Mononuclear cell (primary cell): ENCODE data around the gene DSN1. TPM values are rescaled to one million over a fixed set of nuclear protein-coding genes. Genes with fewer than 3 reads are reported as not detected.

Experiments
- H3K27me3 ChIP-seq: 2 replicates; pipeline ENCODE4 v1.6.0; 2011; ENCODE audit warnings: low read length, control low read depth; ENCODE audit not compliant: insufficient read depth
- H3K4me1 ChIP-seq: 2 replicates; pipeline ENCODE4 v1.5.1; 2011; ENCODE audit warnings: mild to moderate bottlenecking, low read length, control low read depth; ENCODE audit not compliant: insufficient read depth
- H3K4me3 ChIP-seq: 2 replicates; pipeline ENCODE4 v1.5.1; 2011; ENCODE audit warnings: mild to moderate bottlenecking, low read length, moderate library complexity
- H3K9me3 ChIP-seq: 2 replicates; pipeline ENCODE4 v1.5.1; 2011; ENCODE audit warnings: low read depth, mild to moderate bottlenecking, control low read depth, low read length
- total RNA-seq: library from RNA; depleted of rRNA; stranded (reverse); fragments of >200 nt; gene quantifications from one replicate; pipeline ENCODE4 v1.2.3, GENCODE V29; 2012

Gene DSN1
- total RNA-seq, 1 donor = 10.2 TPM

DNA sequence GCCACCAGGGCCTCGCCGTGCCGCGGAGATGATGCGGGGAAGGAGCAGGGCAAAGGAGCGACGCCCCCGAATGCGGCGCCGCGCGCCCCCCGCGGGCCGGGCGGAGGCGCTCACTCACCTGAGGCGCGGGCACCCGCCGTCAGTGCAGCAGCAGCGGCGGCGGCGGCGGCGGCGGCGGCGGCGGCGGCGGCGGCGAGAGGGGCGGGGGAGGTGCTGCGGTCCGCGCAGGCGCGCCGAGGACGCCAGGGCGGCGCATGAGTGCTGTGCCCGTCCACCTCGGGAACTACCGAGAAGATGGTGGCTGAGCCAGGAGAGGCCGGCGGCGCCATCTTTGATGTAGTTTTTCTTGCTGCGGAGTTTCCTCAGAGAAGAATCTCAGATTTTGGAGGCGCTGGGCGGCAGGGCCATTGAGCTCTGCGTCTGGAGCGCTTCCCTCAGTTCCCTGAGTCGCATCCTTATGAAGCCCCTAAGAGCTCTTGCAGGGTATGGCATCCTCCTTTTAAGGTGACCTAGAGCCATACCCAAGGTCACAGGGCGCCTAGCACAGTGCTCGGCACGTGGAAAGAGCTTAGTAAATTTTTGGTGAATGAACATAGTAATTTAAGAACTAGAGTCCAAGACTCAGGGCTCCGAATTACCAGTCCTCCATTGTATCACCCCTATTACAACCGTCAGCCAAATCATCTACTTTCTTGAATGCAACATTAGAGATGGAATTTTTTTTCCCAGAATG lies 27.5 kb downstream of the DSN1 start, which contains the start of gene NDRG3:
TSS of gene NDRG3 (minus strand) at position 164 of the 733 bp plus-strand sequence. CDS start 24,355 bp downstream, outside the sequence.
- Histone ChIP-seq H3K4me1 (peaks cover 15% of the 10 kb centered on the region), H3K9me3 (no peaks in the 10 kb centered on the region), H3K27me3 (no peaks in the 10 kb centered on the region), H3K4me3 (peak within 1 kb of the TSS; percentile 51)

DNA sequence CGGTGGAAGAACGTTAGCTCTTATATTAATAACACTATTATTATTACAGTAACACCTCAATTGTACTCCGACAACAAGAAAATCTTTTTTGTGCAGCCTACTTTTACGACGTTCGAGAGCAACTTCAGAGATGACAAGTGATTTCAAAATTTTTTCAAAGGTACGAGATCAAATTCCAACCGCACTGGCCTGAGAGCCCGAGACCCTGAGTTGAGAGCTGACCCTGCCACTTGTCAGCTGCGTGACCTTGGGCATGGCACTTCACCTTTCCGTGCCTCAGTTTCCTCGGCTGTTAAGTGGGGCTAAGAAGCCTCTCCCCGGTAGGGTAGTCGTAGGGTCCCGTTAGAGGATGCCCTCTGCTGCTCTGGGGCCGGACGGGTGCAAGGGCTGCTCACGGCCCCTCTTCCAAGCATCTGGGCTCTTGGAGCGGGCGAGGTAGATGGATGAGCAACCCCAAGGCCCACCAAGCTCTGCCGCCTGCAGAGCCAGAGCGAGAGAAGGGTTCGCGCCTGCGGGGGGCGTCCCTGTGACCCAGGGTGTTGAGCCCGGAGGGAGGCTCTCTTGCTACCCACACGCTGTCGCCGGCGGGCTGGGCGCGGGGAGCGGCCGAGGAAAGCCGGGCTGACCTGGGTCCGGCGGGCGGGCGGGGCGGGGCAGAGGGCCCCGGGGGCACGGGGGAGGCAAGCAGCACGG lies 28.2 kb downstream of the DSN1 start:
- H3K27me3 ChIP-seq = no peaks in the 10 kb centered on the region
- H3K9me3 ChIP-seq = no peaks in the 10 kb centered on the region
- H3K4me1 ChIP-seq = peaks cover 15% of the 10 kb centered on the region
- H3K4me3 ChIP-seq = peak overlapping the region; percentile 51

DNA sequence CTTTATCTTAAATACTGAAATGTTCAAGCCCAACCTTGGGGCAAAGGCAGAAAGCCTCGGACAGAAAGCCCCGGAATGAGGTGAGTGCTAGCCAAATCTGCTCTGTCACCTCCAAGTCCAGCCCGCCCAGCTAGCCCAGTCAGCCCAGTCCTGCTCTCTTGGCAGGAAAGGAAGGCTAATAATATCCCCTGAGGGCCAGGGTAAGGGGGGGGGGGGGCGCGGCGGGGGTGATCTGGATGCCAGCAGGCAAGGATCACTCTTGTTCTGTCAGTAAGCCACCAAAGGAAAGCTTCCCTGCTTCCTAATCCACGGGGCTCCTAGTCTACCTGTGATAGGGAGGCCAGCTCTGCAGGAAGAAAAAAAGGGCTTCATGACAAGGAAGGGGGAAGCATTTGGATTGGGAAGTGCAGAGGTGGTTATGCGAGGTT lies 28.8 kb downstream of the DSN1 start:
- Histone ChIP-seq H3K4me3 (no peak overlapping the region), H3K9me3 (no peaks in the 10 kb centered on the region), H3K27me3 (no peaks in the 10 kb centered on the region), H3K4me1 (peaks cover 15% of the 10 kb centered on the region)

DNA sequence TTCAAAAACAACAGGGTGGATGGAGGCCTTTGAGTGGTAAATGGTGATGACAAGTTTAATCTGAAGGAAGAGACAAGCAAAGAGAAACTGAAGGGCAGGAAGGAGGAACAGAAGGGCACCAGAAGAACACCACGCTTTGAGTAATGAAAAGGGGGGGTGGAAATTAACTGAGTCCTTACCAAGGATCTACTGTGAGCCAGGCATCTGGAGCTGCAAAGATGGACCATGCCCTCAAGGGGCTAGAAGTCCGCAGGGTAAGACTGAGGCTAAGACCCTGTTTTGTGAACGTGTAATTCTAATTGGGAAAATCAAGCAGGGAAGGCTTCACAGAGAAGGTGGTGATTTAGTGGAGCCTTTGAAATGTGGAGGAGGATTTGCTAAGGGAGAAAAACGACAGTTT lies 29.3 kb downstream of the DSN1 start:
- H3K4me3 ChIP-seq = no peak overlapping the region
- H3K9me3 ChIP-seq = no peaks in the 10 kb centered on the region
- no peaks in the 10 kb centered on the region for H3K27me3 ChIP-seq
- peaks cover 15% of the 10 kb centered on the region for H3K4me1 ChIP-seq

DNA sequence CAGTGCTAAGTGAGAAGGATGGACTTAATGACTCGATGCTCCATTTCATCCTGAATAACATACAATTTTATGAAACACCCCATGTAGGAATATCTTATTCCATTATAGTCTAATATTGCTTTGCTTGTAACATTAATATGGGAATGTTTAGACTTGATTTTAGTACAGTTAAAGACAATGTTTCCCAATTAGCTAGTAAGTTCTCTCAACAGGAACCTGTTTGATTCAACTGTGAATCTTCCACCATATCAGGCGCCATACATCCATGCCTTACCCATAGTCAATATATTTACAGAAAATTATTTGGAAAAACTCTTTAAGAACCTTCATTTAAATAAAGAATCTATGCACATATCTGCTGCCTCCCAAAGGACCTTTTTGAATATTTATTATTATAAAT lies 31.0 kb downstream of the DSN1 start:
- no peak overlapping the region for H3K4me3 ChIP-seq
- no peaks in the 10 kb centered on the region for H3K27me3 ChIP-seq
- H3K9me3 ChIP-seq = no peaks in the 10 kb centered on the region
- H3K4me1 ChIP-seq = peaks cover 15% of the 10 kb centered on the region

DNA sequence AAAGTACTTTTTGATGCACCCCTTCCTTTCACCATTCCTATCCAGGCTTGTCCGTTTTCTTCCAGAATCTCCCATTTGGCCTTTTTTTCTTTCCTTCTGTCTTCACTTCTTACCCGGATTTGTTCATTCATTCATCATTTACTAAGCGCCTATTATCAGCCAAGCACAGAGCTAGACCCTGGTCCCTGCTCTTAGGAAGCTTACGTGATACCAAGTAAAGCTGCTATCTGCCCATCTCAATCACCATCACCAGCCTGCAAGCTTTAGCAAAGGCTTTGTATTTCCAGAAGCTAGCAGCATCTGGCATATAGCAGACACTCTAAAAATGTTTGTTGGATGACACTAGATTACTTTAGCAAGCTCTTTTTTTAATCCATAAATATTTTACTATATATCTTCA lies 32.5 kb downstream of the DSN1 start:
- H3K4me1 ChIP-seq = peaks cover 11% of the 10 kb centered on the region
- no peaks in the 10 kb centered on the region for H3K27me3 ChIP-seq

DNA sequence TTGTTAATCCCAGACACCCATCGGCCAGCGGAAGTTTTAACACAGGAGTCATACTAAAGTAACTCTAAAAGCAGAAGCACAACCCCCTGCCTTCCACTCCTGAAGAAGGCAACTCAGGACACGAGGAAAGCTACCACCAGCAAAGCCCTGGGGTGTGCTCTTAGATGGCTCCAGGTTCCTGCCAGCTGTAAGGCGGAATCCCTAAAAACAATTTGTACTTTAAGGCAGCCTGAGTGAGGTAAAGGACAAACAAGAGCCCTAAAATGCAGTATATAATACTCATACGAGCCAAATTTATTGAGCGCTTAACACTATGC lies 36.4 kb downstream of the DSN1 start:
- H3K9me3 ChIP-seq = no peaks in the 10 kb centered on the region
- no peak overlapping the region for H3K4me3 ChIP-seq
- H3K27me3 ChIP-seq = no peaks in the 10 kb centered on the region
- peaks cover 11% of the 10 kb centered on the region for H3K4me1 ChIP-seq

More for the DNA sequence above, 32.5 kb downstream of the DSN1 start:
- no peak overlapping the region for H3K4me3 ChIP-seq
- H3K9me3 ChIP-seq = no peaks in the 10 kb centered on the region

DNA sequence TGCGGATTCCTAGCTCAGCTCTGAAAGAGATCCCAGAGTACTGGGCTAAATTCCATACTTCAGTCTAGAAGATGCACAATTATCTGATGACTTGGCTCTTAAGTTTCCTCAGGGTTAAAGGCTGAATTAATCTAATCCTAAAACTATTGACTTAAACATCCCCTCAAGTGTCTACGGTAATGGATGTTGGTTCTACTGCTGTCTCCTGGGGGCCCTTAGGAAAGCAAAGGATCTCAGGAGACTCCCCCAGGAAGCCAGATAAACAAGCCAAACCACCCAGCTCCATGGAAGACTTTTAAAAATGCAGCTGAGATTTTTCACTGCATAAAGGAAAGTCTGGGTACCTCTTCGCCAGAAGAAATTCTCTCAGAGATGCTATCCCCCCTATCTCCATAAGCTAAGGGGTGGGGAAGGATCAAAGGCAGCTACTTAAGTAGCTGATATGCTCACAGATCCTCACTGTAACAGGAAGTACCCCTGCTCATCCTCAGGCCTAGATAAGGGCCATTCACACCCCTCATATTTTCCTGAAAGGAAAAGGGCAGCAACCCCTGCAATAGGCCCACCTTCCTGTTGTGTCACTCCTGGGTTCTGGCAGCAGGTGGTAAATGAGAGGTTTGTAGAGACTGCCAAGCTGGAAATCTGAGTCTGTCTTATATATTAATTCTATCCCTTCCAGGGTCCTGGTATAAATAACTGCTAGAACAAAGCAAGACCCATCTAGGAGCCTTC lies 36.9 kb downstream of the DSN1 start:
- Histone ChIP-seq H3K4me1 (peaks cover 11% of the 10 kb centered on the region), H3K9me3 (no peaks in the 10 kb centered on the region), H3K27me3 (no peaks in the 10 kb centered on the region), H3K4me3 (no peak overlapping the region)

DNA sequence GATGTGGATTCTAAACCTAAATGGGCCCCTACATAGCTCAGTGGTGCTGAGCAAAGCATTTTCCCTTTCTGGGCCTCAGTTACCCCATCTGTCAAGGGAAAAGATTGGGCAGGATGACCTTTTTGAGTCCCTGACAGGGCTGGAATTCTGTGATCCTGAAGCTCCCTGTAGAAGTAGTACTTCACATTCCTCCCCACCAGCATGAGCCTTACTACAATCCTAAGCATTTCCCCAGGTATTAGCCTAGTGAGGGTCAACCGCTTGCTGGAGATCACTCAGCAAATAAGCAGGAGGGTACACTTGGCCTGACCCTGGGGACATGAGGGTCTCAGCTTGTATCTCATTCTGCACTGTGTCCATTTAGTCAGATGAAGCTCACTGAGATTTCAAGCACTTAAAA lies 41.1 kb downstream of the DSN1 start:
- no peak overlapping the region for H3K4me3 ChIP-seq
- H3K4me1 ChIP-seq = peaks cover 11% of the 10 kb centered on the region
- no peaks in the 10 kb centered on the region for H3K27me3 ChIP-seq
- H3K9me3 ChIP-seq = no peaks in the 10 kb centered on the region

DNA sequence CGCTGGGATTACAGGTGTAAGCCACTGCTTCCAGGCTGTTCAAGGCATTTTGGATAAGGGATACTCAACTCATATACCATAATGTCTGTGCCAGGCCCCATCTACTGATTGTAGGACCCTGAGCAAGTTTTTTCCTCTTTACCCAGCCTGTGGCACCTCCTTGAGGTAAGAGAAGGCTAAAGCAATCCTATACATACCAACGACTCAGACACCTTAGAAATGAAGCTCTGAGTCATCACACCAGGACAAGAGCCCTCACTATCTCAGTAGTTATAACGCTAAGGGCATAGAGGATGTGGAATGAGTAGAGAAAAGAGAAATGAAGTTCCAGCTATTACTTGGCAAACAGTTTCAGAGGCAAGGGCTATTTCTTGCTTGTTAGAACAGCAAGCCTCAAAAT lies 44.6 kb downstream of the DSN1 start:
- no peaks in the 10 kb centered on the region for H3K27me3 ChIP-seq
- peaks cover 9% of the 10 kb centered on the region for H3K4me1 ChIP-seq
- no peaks in the 10 kb centered on the region for H3K9me3 ChIP-seq
- no peak overlapping the region for H3K4me3 ChIP-seq

DNA sequence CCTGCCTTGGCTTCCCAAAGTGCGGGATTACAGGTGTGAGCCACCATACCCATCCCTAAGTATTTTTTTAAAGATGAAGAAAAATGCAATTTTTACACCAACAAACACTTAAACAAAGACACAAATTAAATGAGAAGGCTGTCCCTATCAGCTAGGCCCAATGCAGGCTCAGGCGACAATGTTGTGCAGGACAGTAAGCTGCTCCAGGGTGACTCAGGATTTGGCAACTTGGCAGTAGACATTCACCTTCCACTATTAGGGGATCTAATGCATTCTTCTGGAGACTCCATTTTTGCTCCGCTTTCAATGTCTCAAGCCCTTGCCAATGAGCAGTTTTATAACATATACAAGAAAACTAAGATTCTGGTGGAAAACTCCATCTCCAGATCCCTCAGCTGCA lies 47.4 kb downstream of the DSN1 start:
- Histone ChIP-seq H3K4me1 (no peaks in the 10 kb centered on the region), H3K27me3 (no peaks in the 10 kb centered on the region), H3K4me3 (no peak overlapping the region), H3K9me3 (no peaks in the 10 kb centered on the region)

DNA sequence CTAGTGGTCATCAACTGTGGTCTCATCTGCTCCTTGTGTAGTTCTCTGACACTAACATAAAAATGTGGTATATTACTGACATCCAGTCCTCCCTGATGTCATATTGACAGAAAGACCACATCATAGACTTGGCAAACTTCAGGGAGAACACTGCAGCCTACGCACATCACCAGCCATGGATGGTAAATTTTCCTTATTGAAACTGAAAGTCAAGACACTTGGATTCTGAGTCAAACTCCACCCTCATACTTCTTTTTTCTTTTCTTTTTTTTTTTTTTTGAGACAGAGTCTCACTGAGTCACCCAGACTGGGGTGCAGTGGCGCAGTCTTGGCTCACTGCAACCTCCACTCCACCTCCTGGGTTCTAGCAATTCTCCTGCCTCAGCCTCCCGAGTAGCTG lies 53.1 kb downstream of the DSN1 start:
- Histone ChIP-seq H3K27me3 (no peaks in the 10 kb centered on the region), H3K4me3 (no peak overlapping the region), H3K9me3 (no peaks in the 10 kb centered on the region), H3K4me1 (no peaks in the 10 kb centered on the region)

DNA sequence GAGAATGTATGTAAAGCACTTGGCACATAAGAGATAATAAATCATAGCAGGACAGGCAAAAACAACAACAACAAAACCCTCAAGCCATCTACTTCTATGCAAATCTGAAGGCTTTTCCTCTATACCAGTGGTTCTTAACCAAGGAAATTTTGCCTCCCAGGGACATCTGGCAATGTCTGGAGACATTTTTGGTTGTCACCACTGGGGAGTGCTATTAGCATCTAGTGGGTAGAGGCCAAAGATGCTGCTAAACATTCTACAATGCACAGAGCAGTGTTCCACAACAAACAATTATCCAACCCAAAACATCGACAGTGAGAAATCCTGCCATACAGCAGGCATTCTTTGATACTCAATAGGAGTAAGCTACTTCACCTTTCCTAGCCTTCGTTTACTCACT lies 55.9 kb downstream of the DSN1 start:
- Histone ChIP-seq H3K4me3 (no peak overlapping the region), H3K4me1 (no peaks in the 10 kb centered on the region), H3K27me3 (no peaks in the 10 kb centered on the region), H3K9me3 (no peaks in the 10 kb centered on the region)

DNA sequence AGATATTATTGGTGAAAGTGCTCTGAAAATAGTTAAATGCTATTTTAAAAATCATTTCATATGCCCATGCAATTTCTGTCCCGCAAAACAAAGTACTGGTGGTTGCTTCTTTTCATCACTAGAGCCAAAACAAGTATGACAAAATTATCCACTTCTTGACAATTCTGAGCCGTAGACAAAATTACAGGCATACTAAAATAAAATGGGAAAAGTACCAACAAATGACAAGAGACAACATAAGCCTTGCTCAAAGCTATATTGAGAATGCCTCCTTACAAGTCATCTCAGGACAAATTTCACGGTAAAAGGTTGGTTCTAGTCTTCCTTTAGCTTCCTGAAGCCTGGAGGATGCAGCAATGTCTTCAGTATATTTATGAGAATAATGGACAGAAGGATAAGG lies 56.5 kb downstream of the DSN1 start:
- Histone ChIP-seq H3K4me1 (no peaks in the 10 kb centered on the region), H3K4me3 (no peak overlapping the region), H3K9me3 (no peaks in the 10 kb centered on the region), H3K27me3 (no peaks in the 10 kb centered on the region)

DNA sequence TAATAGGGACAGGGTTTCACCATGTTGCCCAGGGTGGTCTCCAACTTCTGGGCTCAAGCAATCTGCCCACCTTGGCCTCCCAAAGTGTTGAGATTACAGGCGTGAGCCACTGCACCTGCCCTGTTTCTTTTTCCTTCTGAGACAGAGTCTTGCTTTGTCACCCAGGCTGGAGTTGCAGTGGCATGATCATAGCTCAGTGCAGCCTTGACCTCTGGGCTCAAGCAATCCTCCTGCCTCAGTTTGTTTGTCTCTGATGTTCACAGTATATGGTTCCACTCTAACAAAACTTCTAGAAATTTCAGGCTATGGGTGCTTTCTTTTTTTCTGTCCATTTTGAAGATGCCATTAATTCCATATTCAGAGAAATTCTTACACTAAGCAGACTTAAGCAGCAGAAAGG lies 60.8 kb downstream of the DSN1 start:
- Histone ChIP-seq H3K9me3 (no peaks in the 10 kb centered on the region), H3K4me1 (no peaks in the 10 kb centered on the region), H3K27me3 (no peaks in the 10 kb centered on the region), H3K4me3 (no peak overlapping the region)
